GM19239 (cell line): ENCODE measurements around the gene FZD8.

Source experiments
- DNase-seq: peaks from one replicate; pipeline ENCODE4 v3.0.0; 2011; ENCODE audit warnings: low spot score; ENCODE audit not compliant: insufficient read length
- FAIRE-seq: peaks from 2 replicates; lab custom pipeline; 2011; peaks lifted over from hg19 to GRCh38; lab: Jason Lieb, UNC

Gene FZD8

GRCh38 chr10:35643151-35644049 lies 1.3 kb upstream of the FZD8 start:
- FAIRE-seq (no peak), DNase-seq (peak; percentile 13)

GRCh38 chr10:35642793-35643114 lies 658 bp upstream of the FZD8 start:
- no peak for FAIRE-seq
- DNase-seq = no peak

GRCh38 chr10:35641676-35642034 lies 441 bp downstream of the FZD8 start:
- FAIRE-seq (no peak), DNase-seq (peak; percentile 39)

GRCh38 chr10:35640951-35641675 lies 983 bp downstream of the FZD8 start:
- FAIRE-seq = peak; percentile 71
- DNase-seq = peak; percentile 37

- DNase-seq = peak; percentile 65
Measured at GRCh38 chr10:35640474-35640873, 1.6 kb downstream of the FZD8 start.

GRCh38 chr10:35639728-35640401 lies 2.2 kb downstream of the FZD8 start:
- FAIRE-seq = no peak
- no peak for DNase-seq

More at GRCh38 chr10:35640474-35640873, 1.6 kb downstream of the FZD8 start:
- FAIRE-seq = no peak

- FAIRE-seq (no peak), DNase-seq (no peak)
Measured at GRCh38 chr10:35639021-35639727, 2.9 kb downstream of the FZD8 start.

- DNase-seq = no peak
- FAIRE-seq = no peak
Measured at GRCh38 chr10:35638101-35638500, 4.0 kb downstream of the FZD8 start.

- DNase-seq (no peak), FAIRE-seq (no peak)
Measured at GRCh38 chr10:35637462-35637861, 4.6 kb downstream of the FZD8 start.

GRCh38 chr10:35636956-35637355 lies 5.1 kb downstream of the FZD8 start:
- DNase-seq = no peak
- no peak for FAIRE-seq

- FAIRE-seq (peak; percentile 80), DNase-seq (peak; percentile 36)
Measured at GRCh38 chr10:35635576-35635975, 6.5 kb downstream of the FZD8 start.

GRCh38 chr10:35633006-35633980 lies 8.8 kb downstream of the FZD8 start:
- no peak for FAIRE-seq
- no peak for DNase-seq

GRCh38 chr10:35632027-35632426 lies 10.1 kb downstream of the FZD8 start:
- DNase-seq (no peak), FAIRE-seq (no peak)

GRCh38 chr10:35631404-35631803 lies 10.7 kb downstream of the FZD8 start:
- no peak for DNase-seq
- FAIRE-seq = no peak

- DNase-seq (no peak), FAIRE-seq (no peak)
Measured at GRCh38 chr10:35626971-35627507, 15.1 kb downstream of the FZD8 start.

- no peak for DNase-seq
- no peak for FAIRE-seq
Measured at GRCh38 chr10:35614312-35614711, 27.8 kb downstream of the FZD8 start.

GRCh38 chr10:35613597-35614226 lies 28.4 kb downstream of the FZD8 start:
- FAIRE-seq = no peak
- DNase-seq = no peak

- DNase-seq (no peak), FAIRE-seq (no peak)
Measured at GRCh38 chr10:35613107-35613440, 29.0 kb downstream of the FZD8 start.
